Subcutaneous abdominal adipose tissue (tissue), 5 donors: Measurements from ENCODE around the gene AHDC1.

Source experiments
- H3K27ac ChIP-seq: one replicate; pipeline ENCODE4 v1.7.0; 2013; ENCODE audit warnings: low read depth, mild to moderate bottlenecking, inconsistent platforms, low read length, moderate library complexity
- H3K27me3 ChIP-seq, 5 donors: one replicate each; pipeline ENCODE4 v1.7.0; 2013; ENCODE audit warnings: low read length in 5 of 5, inconsistent platforms in 1 of 5; ENCODE audit not compliant: control insufficient read depth in 5 of 5, insufficient read depth in 4 of 5
- H3K36me3 ChIP-seq, 5 donors: one replicate each; pipeline ENCODE4 v1.7.0; 2013; ENCODE audit warnings: low read length in 5 of 5; ENCODE audit not compliant: control insufficient read depth in 5 of 5, insufficient read depth in 5 of 5
- H3K4me1 ChIP-seq, 5 donors: one replicate each; pipeline ENCODE4 v1.7.0; 2013; ENCODE audit warnings: low read length in 5 of 5, mild to moderate bottlenecking in 3 of 5, moderate library complexity in 1 of 5; ENCODE audit not compliant: control insufficient read depth in 5 of 5, insufficient read depth in 5 of 5
- H3K4me3 ChIP-seq, 5 donors: one replicate each; pipeline ENCODE4 v1.7.0; 2013; ENCODE audit warnings: low read length in 5 of 5, low read depth in 1 of 5
- H3K9ac ChIP-seq, 5 donors: one replicate each; pipeline ENCODE4 v1.7.0; 2013; ENCODE audit warnings: low read length in 5 of 5, mild to moderate bottlenecking in 4 of 5, moderate library complexity in 3 of 5
- H3K9me3 ChIP-seq, 5 donors: one replicate each; pipeline ENCODE4 v1.7.0; 2013; ENCODE audit warnings: low read length in 5 of 5; ENCODE audit not compliant: control insufficient read depth in 5 of 5
- donor health status: healthy.
- donor health status: healthy.
- donor health status: healthy.
- donor health status: healthy.
- donor health status: healthy.

AHDC1 gene

GRCh38 chr1:27536010-27536757 lies 67.8 kb downstream of the AHDC1 start:
- Histone ChIP-seq H3K27ac (no peak overlapping the region), H3K4me1 (peaks cover 7 to 33% (median 27%) of the 10 kb centered on the region in 5 donors), H3K27me3 (no peaks in the 10 kb centered on the region), H3K4me3 (no peak overlapping the region), H3K9me3 (no peaks in the 10 kb centered on the region), H3K9ac (no peak overlapping the region), H3K36me3 (peaks cover 0 to 37% (median 24%) of the 10 kb centered on the region in 5 donors)

GRCh38 chr1:27535386-27535785 lies 68.6 kb downstream of the AHDC1 start:
- H3K36me3 ChIP-seq, result peaks cover 0 to 35% (median 24%) of the 10 kb centered on the region in 5 donors
- no peaks in the 10 kb centered on the region for H3K27me3 ChIP-seq
- no peaks in the 10 kb centered on the region for H3K9me3 ChIP-seq
- H3K4me1 ChIP-seq, result peaks cover 7 to 33% (median 27%) of the 10 kb centered on the region in 5 donors
- no peak overlapping the region for H3K9ac ChIP-seq
- no peak overlapping the region for H3K4me3 ChIP-seq
- no peak overlapping the region for H3K27ac ChIP-seq

- Histone ChIP-seq H3K4me3 (no peak overlapping the region), H3K9ac (no peak overlapping the region), H3K27me3 (no peaks in the 10 kb centered on the region), H3K36me3 (peaks cover 0 to 28% (median 22%) of the 10 kb centered on the region in 5 donors), H3K9me3 (no peaks in the 10 kb centered on the region), H3K27ac (no peak overlapping the region), H3K4me1 (peaks cover 16 to 45% (median 41%) of the 10 kb centered on the region in 5 donors)
Observed at GRCh38 chr1:27531959-27532685, 71.8 kb downstream of the AHDC1 start.

GRCh38 chr1:27530192-27530591 lies 73.8 kb downstream of the AHDC1 start:
- no peak overlapping the region for H3K27ac ChIP-seq
- peaks cover 0 to 24% (median 17%) of the 10 kb centered on the region in 5 donors for H3K36me3 ChIP-seq
- H3K9me3 ChIP-seq, result no peaks in the 10 kb centered on the region
- H3K4me1 ChIP-seq, result peaks cover 17 to 44% (median 40%) of the 10 kb centered on the region in 5 donors
- H3K4me3 ChIP-seq, result no peak overlapping the region
- H3K27me3 ChIP-seq, result no peaks in the 10 kb centered on the region
- H3K9ac ChIP-seq, result no peak overlapping the region

GRCh38 chr1:27529704-27530018 lies 74.3 kb downstream of the AHDC1 start:
- peak overlapping the region in 1 of 5 donors; percentile 65 for H3K9ac ChIP-seq
- H3K4me1 ChIP-seq, result peaks cover 18 to 47% (median 43%) of the 10 kb centered on the region in 5 donors

GRCh38 chr1:27528818-27529703 lies 74.9 kb downstream of the AHDC1 start:
- peak overlapping the region in 2 of 5 donors; percentile 54 to 65 for H3K9ac ChIP-seq

More at GRCh38 chr1:27529704-27530018, 74.3 kb downstream of the AHDC1 start:
- Histone ChIP-seq H3K27ac (peak overlapping the region; percentile 50), H3K9me3 (no peaks in the 10 kb centered on the region), H3K36me3 (peaks cover 0 to 20% (median 14%) of the 10 kb centered on the region in 5 donors), H3K27me3 (no peaks in the 10 kb centered on the region), H3K4me3 (no peak overlapping the region)

GRCh38 chr1:27527890-27528817 lies 75.8 kb downstream of the AHDC1 start:
- Histone ChIP-seq H3K9ac (peak overlapping the region in 3 of 5 donors; percentile 31 to 65 (median 54)), H3K9me3 (no peaks in the 10 kb centered on the region), H3K4me1 (peaks cover 21 to 60% (median 53%) of the 10 kb centered on the region in 5 donors), H3K4me3 (peak overlapping the region; percentile 53 to 78 (median 60)), H3K27me3 (no peaks in the 10 kb centered on the region), H3K36me3 (peaks cover 0 to 11% (median 6%) of the 10 kb centered on the region in 5 donors), H3K27ac (peak overlapping the region; percentile 50)

More at GRCh38 chr1:27528818-27529703, 74.9 kb downstream of the AHDC1 start:
- Histone ChIP-seq H3K4me1 (peaks cover 18 to 51% (median 45%) of the 10 kb centered on the region in 5 donors), H3K4me3 (peak overlapping the region; percentile 53 to 78 (median 60)), H3K27me3 (no peaks in the 10 kb centered on the region), H3K9me3 (no peaks in the 10 kb centered on the region), H3K36me3 (peaks cover 0 to 20% (median 14%) of the 10 kb centered on the region in 5 donors), H3K27ac (peak overlapping the region; percentile 50)

GRCh38 chr1:27527223-27527889 lies 76.6 kb downstream of the AHDC1 start:
- peak overlapping the region in 4 of 5 donors; percentile 22 to 64 (median 56) for H3K4me3 ChIP-seq
- peaks cover 0 to 3% (median 0%) of the 10 kb centered on the region in 5 donors for H3K36me3 ChIP-seq
- H3K27me3 ChIP-seq, result no peaks in the 10 kb centered on the region
- H3K4me1 ChIP-seq, result peaks cover 24 to 68% (median 60%) of the 10 kb centered on the region in 5 donors
- H3K9ac ChIP-seq, result peak overlapping the region in 2 of 5 donors; percentile 39 to 51
- H3K9me3 ChIP-seq, result no peaks in the 10 kb centered on the region
- no peak overlapping the region for H3K27ac ChIP-seq
